Liver (tissue), 3 donors: ENCODE measurements around the gene AUNIP.

ENCODE experiments used
- FOXA1 ChIP-seq: IDR thresholded peaks from 2 replicates; pipeline ENCODE4 v1.6.1; 2016; ENCODE audit warnings: antibody characterized with exemption
- JUND ChIP-seq, 2 donors: IDR thresholded peaks; 2 replicates each; pipeline ENCODE4 v1.6.1; 2016; ENCODE audit warnings: antibody characterized with exemption in 2 of 2
- REST ChIP-seq: IDR thresholded peaks from 2 replicates; pipeline ENCODE4 v1.6.1; 2016; ENCODE audit warnings: antibody characterized with exemption, mild to moderate bottlenecking
- RXRA ChIP-seq, 2 donors: IDR thresholded peaks; 2 replicates each; pipeline ENCODE4 v1.6.1; 2017 to 2018; ENCODE audit warnings: antibody characterized with exemption in 2 of 2, mild to moderate bottlenecking in 1 of 2
- TF ChIP-seq, protein P1 (sequence below): fragments of 150-350 bp; IDR thresholded peaks from 2 replicates; pipeline ENCODE4 v1.5.1; 2017; ENCODE audit warnings: improper control_type of control experiment, low read depth, low read length; ENCODE audit not compliant: missing input control
- TF ChIP-seq, protein P2 (sequence below): IDR thresholded peaks from 2 replicates; pipeline ENCODE4 v1.6.1; 2016; ENCODE audit warnings: antibody characterized with exemption
- donor health status: healthy.
- donor health status: healthy.

DNA sequence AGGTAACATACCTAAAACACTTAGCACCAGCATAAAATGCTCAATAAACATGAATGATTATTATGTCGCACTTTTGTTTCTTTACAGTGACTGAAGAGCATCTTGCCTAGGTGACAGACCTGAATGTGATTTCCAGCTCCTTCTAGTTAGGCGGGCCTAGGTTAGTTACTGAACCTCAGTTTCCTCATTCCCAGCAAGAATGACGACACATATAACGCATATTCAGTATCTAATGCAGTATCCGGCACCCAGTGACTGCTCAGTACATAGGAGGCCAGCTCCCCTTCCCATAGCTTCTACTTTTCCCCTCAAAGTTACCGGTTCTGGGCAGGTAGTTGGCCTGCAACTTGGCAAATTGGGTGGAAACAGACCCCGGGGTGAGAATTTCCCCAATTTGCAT is 763 bp downstream of the AUNIP start:
- no peak for TF ChIP-seq FOXA1
- TF ChIP-seq RXRA (IDR thresholded peaks at IDR 0.05), result no peak
- TF ChIP-seq, protein P1, sequence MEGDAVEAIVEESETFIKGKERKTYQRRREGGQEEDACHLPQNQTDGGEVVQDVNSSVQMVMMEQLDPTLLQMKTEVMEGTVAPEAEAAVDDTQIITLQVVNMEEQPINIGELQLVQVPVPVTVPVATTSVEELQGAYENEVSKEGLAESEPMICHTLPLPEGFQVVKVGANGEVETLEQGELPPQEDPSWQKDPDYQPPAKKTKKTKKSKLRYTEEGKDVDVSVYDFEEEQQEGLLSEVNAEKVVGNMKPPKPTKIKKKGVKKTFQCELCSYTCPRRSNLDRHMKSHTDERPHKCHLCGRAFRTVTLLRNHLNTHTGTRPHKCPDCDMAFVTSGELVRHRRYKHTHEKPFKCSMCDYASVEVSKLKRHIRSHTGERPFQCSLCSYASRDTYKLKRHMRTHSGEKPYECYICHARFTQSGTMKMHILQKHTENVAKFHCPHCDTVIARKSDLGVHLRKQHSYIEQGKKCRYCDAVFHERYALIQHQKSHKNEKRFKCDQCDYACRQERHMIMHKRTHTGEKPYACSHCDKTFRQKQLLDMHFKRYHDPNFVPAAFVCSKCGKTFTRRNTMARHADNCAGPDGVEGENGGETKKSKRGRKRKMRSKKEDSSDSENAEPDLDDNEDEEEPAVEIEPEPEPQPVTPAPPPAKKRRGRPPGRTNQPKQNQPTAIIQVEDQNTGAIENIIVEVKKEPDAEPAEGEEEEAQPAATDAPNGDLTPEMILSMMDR, result no peak
- TF ChIP-seq, protein P2, sequence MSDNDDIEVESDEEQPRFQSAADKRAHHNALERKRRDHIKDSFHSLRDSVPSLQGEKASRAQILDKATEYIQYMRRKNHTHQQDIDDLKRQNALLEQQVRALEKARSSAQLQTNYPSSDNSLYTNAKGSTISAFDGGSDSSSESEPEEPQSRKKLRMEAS, result no peak
- no peak for TF ChIP-seq JUND (IDR thresholded peaks at IDR 0.05)
- TF ChIP-seq REST, result no peak
